Mesendoderm (in vitro differentiated cells): ENCODE results near the gene TSPO2.

Experiments used
- DNase-seq: peaks from one replicate; pipeline ENCODE4 v3.0.0; 2013
- H2AK5ac ChIP-seq: 2 replicates; pipeline ENCODE4 v1.6.1; 2013; ENCODE audit warnings: low read length, inconsistent platforms
- H2BK120ac ChIP-seq: 2 replicates; pipeline ENCODE4 v1.6.1; 2013; ENCODE audit warnings: low read depth, mild to moderate bottlenecking, low read length, moderate library complexity, mixed read lengths
- H2BK15ac ChIP-seq: replicated peaks from 2 replicates; pipeline ENCODE4 v1.6.1; 2013; ENCODE audit warnings: low read depth, mild to moderate bottlenecking, moderate library complexity
- H2BK5ac ChIP-seq: 2 replicates; pipeline ENCODE4 v1.6.1; 2013; ENCODE audit warnings: low read length, inconsistent platforms
- H3K18ac ChIP-seq: 2 replicates; pipeline ENCODE4 v1.6.1; 2013; ENCODE audit warnings: mild to moderate bottlenecking, low read length, mixed read lengths
- H3K23ac ChIP-seq: one replicate; pipeline ENCODE4 v1.6.1; 2013; ENCODE audit warnings: low read length
- H3K27ac ChIP-seq: 2 replicates; pipeline ENCODE4 v1.5.1; 2013; ENCODE audit warnings: low read depth, mild to moderate bottlenecking, inconsistent platforms, low read length, moderate library complexity
- H3K27me3 ChIP-seq: 2 replicates; pipeline ENCODE4 v1.6.1; 2013; ENCODE audit warnings: low read length, control low read depth, mild to moderate bottlenecking, inconsistent platforms; ENCODE audit not compliant: insufficient read depth, poor library complexity
- H3K36me3 ChIP-seq: 2 replicates; pipeline ENCODE4 v1.6.1; 2013; ENCODE audit warnings: low read length, inconsistent platforms; ENCODE audit not compliant: control insufficient read depth, insufficient read depth
- H3K4ac ChIP-seq: one replicate; pipeline ENCODE4 v1.6.1; 2013; ENCODE audit warnings: low read depth, mild to moderate bottlenecking, low read length, moderate library complexity
- H3K4me1 ChIP-seq: 2 replicates; pipeline ENCODE4 v1.6.1; 2013; ENCODE audit warnings: low read depth, low read length, inconsistent platforms; ENCODE audit not compliant: control insufficient read depth
- H3K4me2 ChIP-seq: 2 replicates; pipeline ENCODE4 v1.6.1; 2013; ENCODE audit warnings: low read length
- H3K4me3 ChIP-seq: 2 replicates; pipeline ENCODE4 v1.5.1; 2013; ENCODE audit warnings: mild to moderate bottlenecking, low read length
- H3K56ac ChIP-seq: one replicate; pipeline ENCODE4 v1.6.1; 2013; ENCODE audit warnings: low read length
- H3K79me1 ChIP-seq: 2 replicates; pipeline ENCODE4 v1.6.1; 2013; ENCODE audit warnings: low read length, inconsistent platforms
- H3K79me2 ChIP-seq: 2 replicates; pipeline ENCODE4 v1.6.1; 2013; ENCODE audit warnings: mild to moderate bottlenecking, low read length; ENCODE audit not compliant: control insufficient read depth, insufficient read depth
- H3K9ac ChIP-seq: 2 replicates; pipeline ENCODE4 v1.6.1; 2013; ENCODE audit warnings: low read length, inconsistent platforms
- H4K5ac ChIP-seq: one replicate; pipeline ENCODE4 v1.6.1; 2013; ENCODE audit warnings: low read length
- H4K8ac ChIP-seq: one replicate; pipeline ENCODE4 v1.6.1; 2013; ENCODE audit warnings: low read depth, mild to moderate bottlenecking, control low read depth, low read length, moderate library complexity
- WGBS: extraction: QIAGEN DNeasy Blood & Tissue Kit; methylation state at CpG from one replicate; pipeline ENCODE4 v1.1.7; 2013; ENCODE audit warnings: low lambda C conversion rate, missing lambda C conversion rate; ENCODE audit not compliant: insufficient coverage; ENCODE audit errors: extremely low coverage; 5-methylcytosine and 5-hydroxymethylcytosine counted together

Gene TSPO2

GRCh38 chr6:41036601-41037000 lies 5.7 kb upstream of the TSPO2 start:
- Histone ChIP-seq H3K23ac (no peak overlapping the region), H2AK5ac (no peak overlapping the region), H3K79me1 (no peaks in the 10 kb centered on the region), H3K79me2 (no peaks in the 10 kb centered on the region), H3K36me3 (no peaks in the 10 kb centered on the region), H3K4me3 (no peak overlapping the region), H4K5ac (no peak overlapping the region), H4K8ac (no peak overlapping the region), H2BK15ac (no peak overlapping the region), H3K27ac (no peak overlapping the region), H2BK5ac (no peak overlapping the region), H3K9ac (no peak overlapping the region), H3K4me1 (no peaks in the 10 kb centered on the region), H2BK120ac (no peak overlapping the region), H3K4me2 (no peak overlapping the region), H3K27me3 (no peaks in the 10 kb centered on the region), H3K56ac (no peak overlapping the region), H3K4ac (no peak overlapping the region), H3K18ac (no peak overlapping the region)
- no CpG with 5 or more reads among the region's 2 CpGs for WGBS
- DNase-seq, result no peak

GRCh38 chr6:41037107-41037900 lies 5.0 kb upstream of the TSPO2 start:
- no CpG with 5 or more reads among the region's 13 CpGs for WGBS
- Histone ChIP-seq H3K27me3 (no peaks in the 10 kb centered on the region), H3K9ac (no peak overlapping the region), H3K79me1 (no peaks in the 10 kb centered on the region), H3K36me3 (no peaks in the 10 kb centered on the region), H3K4me2 (no peak overlapping the region), H3K56ac (no peak overlapping the region), H3K79me2 (no peaks in the 10 kb centered on the region), H3K4me1 (no peaks in the 10 kb centered on the region), H4K8ac (no peak overlapping the region), H3K4ac (no peak overlapping the region), H3K18ac (no peak overlapping the region), H3K27ac (no peak overlapping the region), H2AK5ac (no peak overlapping the region), H2BK120ac (no peak overlapping the region), H4K5ac (no peak overlapping the region), H2BK5ac (no peak overlapping the region), H3K4me3 (no peak overlapping the region), H3K23ac (no peak overlapping the region), H2BK15ac (no peak overlapping the region)
- DNase-seq, result no peak

GRCh38 chr6:41038205-41038604 lies 4.1 kb upstream of the TSPO2 start:
- no peak overlapping the region for H2BK15ac ChIP-seq
- no peak overlapping the region for H3K4me3 ChIP-seq
- H3K9ac ChIP-seq, result no peak overlapping the region
- no peaks in the 10 kb centered on the region for H3K36me3 ChIP-seq
- H2AK5ac ChIP-seq, result no peak overlapping the region
- no peaks in the 10 kb centered on the region for H3K4me1 ChIP-seq
- H3K18ac ChIP-seq, result no peak overlapping the region
- no peak overlapping the region for H2BK5ac ChIP-seq
- no peak overlapping the region for H3K4ac ChIP-seq
- no peak overlapping the region for H4K8ac ChIP-seq
- H2BK120ac ChIP-seq, result no peak overlapping the region
- H3K79me1 ChIP-seq, result no peaks in the 10 kb centered on the region
- H3K27ac ChIP-seq, result no peak overlapping the region
- no peak overlapping the region for H3K23ac ChIP-seq
- H3K56ac ChIP-seq, result no peak overlapping the region
- no peak for DNase-seq
- WGBS, result no CpG with 5 or more reads among the region's 3 CpGs
- no peaks in the 10 kb centered on the region for H3K79me2 ChIP-seq
- H4K5ac ChIP-seq, result no peak overlapping the region
- H3K4me2 ChIP-seq, result no peak overlapping the region
- no peaks in the 10 kb centered on the region for H3K27me3 ChIP-seq

GRCh38 chr6:41039060-41039998 lies 2.9 kb upstream of the TSPO2 start, which contains the start of gene UNC5CL:
TSS of gene UNC5CL (minus strand) at chr6:41039221. CDS start at chr6:41035074, 4,147 bp downstream.
- no peaks in the 10 kb centered on the region for H3K79me2 ChIP-seq
- H3K18ac ChIP-seq, result no peak within 1 kb of the TSS
- no peak within 1 kb of the TSS for H3K4ac ChIP-seq
- no CpG with 5 or more reads among the region's 10 CpGs for WGBS
- no peak within 1 kb of the TSS for H2AK5ac ChIP-seq
- no peak within 1 kb of the TSS for H4K5ac ChIP-seq
- no peaks in the 10 kb centered on the region for H3K36me3 ChIP-seq
- H2BK120ac ChIP-seq, result no peak within 1 kb of the TSS
- no peak within 1 kb of the TSS for H3K4me2 ChIP-seq
- H3K27me3 ChIP-seq, result no peaks in the 10 kb centered on the region
- H2BK5ac ChIP-seq, result no peak within 1 kb of the TSS
- no peak within 1 kb of the TSS for H2BK15ac ChIP-seq
- H3K4me3 ChIP-seq, result no peak within 1 kb of the TSS
- no peak within 1 kb of the TSS for H3K56ac ChIP-seq
- H3K23ac ChIP-seq, result no peak within 1 kb of the TSS
- DNase-seq, result peak; percentile 74
- no peak within 1 kb of the TSS for H3K9ac ChIP-seq
- no peak within 1 kb of the TSS for H3K27ac ChIP-seq
- no peaks in the 10 kb centered on the region for H3K79me1 ChIP-seq
- no peaks in the 10 kb centered on the region for H3K4me1 ChIP-seq
- H4K8ac ChIP-seq, result no peak within 1 kb of the TSS

- no peak overlapping the region for H4K5ac ChIP-seq
- no peak overlapping the region for H3K56ac ChIP-seq
- no peaks in the 10 kb centered on the region for H3K79me2 ChIP-seq
- no peak overlapping the region for H2BK5ac ChIP-seq
- H2BK120ac ChIP-seq, result no peak overlapping the region
- WGBS, result no CpG with 5 or more reads among the region's 6 CpGs
- H3K4me2 ChIP-seq, result no peak overlapping the region
- H3K18ac ChIP-seq, result no peak overlapping the region
- H3K36me3 ChIP-seq, result no peaks in the 10 kb centered on the region
- DNase-seq, result peak; percentile 49
- H3K79me1 ChIP-seq, result no peaks in the 10 kb centered on the region
- no peak overlapping the region for H4K8ac ChIP-seq
- H3K27ac ChIP-seq, result no peak overlapping the region
- no peak overlapping the region for H3K23ac ChIP-seq
- no peak overlapping the region for H2BK15ac ChIP-seq
- no peak overlapping the region for H3K4ac ChIP-seq
- H3K4me3 ChIP-seq, result no peak overlapping the region
- no peak overlapping the region for H2AK5ac ChIP-seq
- H3K27me3 ChIP-seq, result no peaks in the 10 kb centered on the region
- no peaks in the 10 kb centered on the region for H3K4me1 ChIP-seq
- no peak overlapping the region for H3K9ac ChIP-seq
These were observed 1.9 kb upstream of the TSPO2 start for GRCh38 chr6:41040101-41040939.
